Sciatic nerve (tissue), 2 donors: ENCODE measurements around the gene SSBP2. TPM values are rescaled to one million over a fixed set of nuclear protein-coding genes. Genes with fewer than 3 reads are reported as not detected.
"Not testable (repeated sequence)": the region's sequence is repeated elsewhere in the genome, so short reads cannot be mapped to it uniquely, and the experiment has no call there.

Source experiments
- ATAC-seq: fragments of 200-7000 bp; cut with Tn5 transposase; one replicate; pipeline ENCODE4 v1.9.1; 2020; ENCODE audit warnings: mild to moderate bottlenecking, moderate library complexity
- DNase-seq: peaks from one replicate; pipeline ENCODE4 v3.0.0-alpha.2; 2020; ENCODE audit warnings: low spot score
- intact Hi-C: fragments of 100-400 bp; cut with DNase I; formaldehyde crosslinking; loops from one replicate; pipeline ENCODE4 v1.14.2; 2022
- total RNA-seq: library from RNA; stranded (reverse); fragmentation: NEBNext Ultra II Directional; extraction: Animal tissue kit (Norgen Biotek cat#: 25700); gene quantifications from one replicate; pipeline ENCODE4 v1.2.1, GENCODE V29; 2021
- donor health status: DM: no; HTN: no; CAD: no.
- donor health status: DM: no; HTN: no; CAD: no.

The SSBP2 gene
- total RNA-seq, 1 donor from 2014 or later = 131 TPM

- no peak for ATAC-seq
- intact Hi-C loops = no loop called here
- no peak for DNase-seq
Observed at GRCh38 chr5:81631124-81631523, 119.8 kb downstream of the SSBP2 start.

GRCh38 chr5:81630684-81631083 is 120.2 kb downstream of the SSBP2 start:
- ATAC-seq = no peak
- intact Hi-C loops = no loop called here
- no peak for DNase-seq

GRCh38 chr5:81629986-81630385 is 120.9 kb downstream of the SSBP2 start:
- no peak for DNase-seq
- no peak for ATAC-seq
- intact Hi-C loops = no loop called here

GRCh38 chr5:81628061-81628460 is 122.8 kb downstream of the SSBP2 start:
- DNase-seq, intact Hi-C loops, ATAC-seq: not testable (repeated sequence)

- ATAC-seq (no peak), DNase-seq (no peak)
- intact Hi-C loops = no loop called here
Observed at GRCh38 chr5:81626524-81626923, 124.4 kb downstream of the SSBP2 start.

GRCh38 chr5:81609810-81610375 is 141.0 kb downstream of the SSBP2 start:
- intact Hi-C loops = no loop called here
- no peak for DNase-seq
- no peak for ATAC-seq

GRCh38 chr5:81608976-81609375 is 141.9 kb downstream of the SSBP2 start:
- intact Hi-C loops = no loop called here
- ATAC-seq (no peak), DNase-seq (no peak)

- DNase-seq (no peak), ATAC-seq (no peak)
- intact Hi-C loops = no loop called here
Observed at GRCh38 chr5:81607693-81608092, 143.2 kb downstream of the SSBP2 start.

GRCh38 chr5:81606150-81606549 is 144.7 kb downstream of the SSBP2 start:
- intact Hi-C loops = no loop called here

GRCh38 chr5:81605299-81605698 is 145.6 kb downstream of the SSBP2 start:
- DNase-seq (no peak), ATAC-seq (no peak)
- intact Hi-C loops = no loop called here

More at GRCh38 chr5:81606150-81606549, 144.7 kb downstream of the SSBP2 start:
- DNase-seq (no peak), ATAC-seq (peak; percentile 72)

GRCh38 chr5:81604193-81604592 is 146.7 kb downstream of the SSBP2 start:
- intact Hi-C loops = no loop called here
- ATAC-seq (no peak), DNase-seq (no peak)

- ATAC-seq (no peak), DNase-seq (no peak)
- intact Hi-C loops = no loop called here
Observed at GRCh38 chr5:81601919-81602318, 149.0 kb downstream of the SSBP2 start.

- intact Hi-C loops, DNase-seq, ATAC-seq: not testable (repeated sequence)
Observed at GRCh38 chr5:81592085-81592484, 158.8 kb downstream of the SSBP2 start.

GRCh38 chr5:81590498-81591384 is 160.2 kb downstream of the SSBP2 start:
- intact Hi-C loops = no loop called here
- no peak for ATAC-seq
- no peak for DNase-seq

GRCh38 chr5:81579262-81579924 is 171.5 kb downstream of the SSBP2 start:
- ATAC-seq (peak; percentile 66), DNase-seq (no peak)
- intact Hi-C loops = no loop called here

GRCh38 chr5:81577091-81577490 is 173.8 kb downstream of the SSBP2 start:
- intact Hi-C loops = no loop called here
- ATAC-seq = no peak
- DNase-seq = no peak

GRCh38 chr5:81575924-81576323 is 175.0 kb downstream of the SSBP2 start:
- DNase-seq (no peak), ATAC-seq (no peak)
- intact Hi-C loops = no loop called here

GRCh38 chr5:81572201-81572600 is 178.7 kb downstream of the SSBP2 start:
- intact Hi-C loops = no loop called here
- no peak for ATAC-seq
- no peak for DNase-seq

GRCh38 chr5:81558188-81558587 is 192.7 kb downstream of the SSBP2 start:
- DNase-seq (no peak), ATAC-seq (no peak)
- intact Hi-C loops = no loop called here

GRCh38 chr5:81556809-81557208 is 194.1 kb downstream of the SSBP2 start:
- no peak for DNase-seq
- ATAC-seq = no peak
- intact Hi-C loops = no loop called here
